K562 (cell line): ENCODE data around the gene APBB2. TPM values are rescaled to one million over a fixed set of nuclear protein-coding genes. Genes with fewer than 3 reads are reported as not detected.

ENCODE experiments used
- ATAC-seq: fragments of 200-7000 bp; cut with Tn5 transposase; 3 replicates; pipeline ENCODE4 v1.9.1; 2020; ENCODE audit warnings: moderate library complexity
- BruUV-seq: library from RNA; stranded (reverse); fragments of 400-500 nt; replicated peaks from 2 replicates; lab custom pipeline; 2021; lab: Mats Ljungman, UMichigan
- CTCF ChIA-PET: fragments of 300-600 bp; formaldehyde crosslinking; extraction: SDS; loops from one replicate; lab custom pipeline; 2021; ENCODE audit warnings: low intra/inter-chr PET ratio; lab: Yijun Ruan, JAX
- POLR2A ChIA-PET: fragments of 300-600, 350-650 bp; sonication (Branson Sonifier 250); formaldehyde crosslinking; extraction: SDS; loops from one replicate; lab custom pipeline; 2021; ENCODE audit warnings: antibody characterized with exemption, inconsistent platforms; lab: Yijun Ruan, JAX
- DNase-seq, 4 experiments: peaks; one replicate each; pipeline versions ENCODE4 v3.0.0 to v3.0.0-alpha.2; 2011 to 2018; ENCODE audit warnings: low spot score in 3 of 4, mixed read lengths in 3 of 4; ENCODE audit errors: extremely low read depth in 1 of 4
- FAIRE-seq: peaks from 2 replicates; lab custom pipeline; 2011; peaks lifted over from hg19 to GRCh38; lab: Jason Lieb, UNC
- H2AFZ ChIP-seq: 2 replicates; pipeline ENCODE4 v1.6.0; 2011; ENCODE audit warnings: low read depth, low read length, control low read depth, inconsistent platforms
- H3K27ac ChIP-seq: fragments of 200-600 bp; 3 replicates; pipeline ENCODE4 v1.8.0; 2011; ENCODE audit warnings: low read depth, mild to moderate bottlenecking, control low read depth, inconsistent platforms, low read length, moderate library complexity, mixed read lengths; ENCODE audit errors: extremely low read depth
- H3K27me3 ChIP-seq, 2 experiments: fragments of 300-600 bp in 1 of 2; 2 replicates in 1 of 2; 3 replicates in 1 of 2; pipeline versions ENCODE4 v1.6.0 to v1.8.0; 2011; ENCODE audit warnings: inconsistent platforms in 2 of 2, low read length in 2 of 2, mild to moderate bottlenecking in 1 of 2, mixed read lengths in 1 of 2, moderate library complexity in 1 of 2; ENCODE audit not compliant: control insufficient read depth in 2 of 2, insufficient read depth in 2 of 2
- H3K36me3 ChIP-seq: fragments of 300-600 bp; 3 replicates; pipeline ENCODE4 v1.8.0; 2011; ENCODE audit warnings: mild to moderate bottlenecking, low read length, inconsistent platforms; ENCODE audit not compliant: control insufficient read depth, insufficient read depth
- H3K4me1 ChIP-seq, 2 experiments: fragments of 200-600 bp in 1 of 2; replicated peaks in 1 of 2; 2 replicates in 1 of 2; 3 replicates in 1 of 2; pipeline versions ENCODE4 v1.5.1 to v1.8.0; 2011; ENCODE audit warnings: inconsistent platforms in 2 of 2, low read length in 2 of 2, mild to moderate bottlenecking in 1 of 2, mixed read lengths in 1 of 2, moderate library complexity in 1 of 2; ENCODE audit not compliant: control insufficient read depth in 2 of 2, insufficient read depth in 2 of 2
- H3K4me2 ChIP-seq: 2 replicates; pipeline ENCODE4 v1.6.1; 2011; ENCODE audit warnings: low read length, control low read depth, inconsistent platforms, mixed read lengths; ENCODE audit not compliant: insufficient read depth
- H3K4me3 ChIP-seq: fragments of 200-600 bp; sonication (generic), shearing (Covaris generic); 2 replicates; pipeline ENCODE4 v1.5.1; 2016; ENCODE audit warnings: control low read depth, inconsistent platforms
- H3K79me2 ChIP-seq: fragments of 200-600 bp; 3 replicates; pipeline ENCODE4 v1.8.0; 2011; ENCODE audit warnings: low read length, inconsistent platforms; ENCODE audit not compliant: control insufficient read depth, insufficient read depth
- H3K9ac ChIP-seq, 2 experiments: 2 replicates each; pipeline versions ENCODE4 v1.6.0 to v1.6.1; 2011; ENCODE audit warnings: low read depth in 2 of 2, low read length in 2 of 2, control low read depth in 1 of 2, inconsistent platforms in 1 of 2, mild to moderate bottlenecking in 1 of 2, mixed read lengths in 1 of 2; ENCODE audit not compliant: insufficient read depth in 1 of 2
- H3K9me1 ChIP-seq: one replicate; pipeline ENCODE4 v1.6.0; 2011; ENCODE audit warnings: inconsistent platforms, mild to moderate bottlenecking, low read length, moderate library complexity; ENCODE audit not compliant: control insufficient read depth, insufficient read depth
- H3K9me3 ChIP-seq: replicated peaks from 2 replicates; pipeline ENCODE4 v1.5.1; 2011; ENCODE audit warnings: low read depth, low read length, inconsistent platforms; ENCODE audit not compliant: control insufficient read depth, insufficient read depth
- H4K20me1 ChIP-seq: replicated peaks from 2 replicates; pipeline ENCODE4 v1.6.1; 2011; ENCODE audit warnings: low read length, inconsistent platforms, mixed read lengths; ENCODE audit not compliant: control insufficient read depth, insufficient read depth
- ATF4 ChIP-seq: fragments of 450-650 bp; formaldehyde crosslinking; IDR thresholded peaks from 2 replicates; pipeline ENCODE4 v1.4.0; 2022; ENCODE audit warnings: mild to moderate bottlenecking, moderate library complexity
- CBX5 ChIP-seq: IDR thresholded peaks from 2 replicates; pipeline ENCODE4 v1.6.1; 2014; ENCODE audit warnings: low read depth, borderline replicate concordance
- CXXC5 ChIP-seq: fragments of 250-450 bp; sonication (Bioruptor Pico); IDR thresholded peaks from 2 replicates; pipeline ENCODE4 v1.8.0; 2022; ENCODE audit warnings: inconsistent platforms, mild to moderate bottlenecking, moderate library complexity
- DMBX1 ChIP-seq: fragments of 250-450 bp; sonication (Bioruptor Pico); IDR thresholded peaks from 2 replicates; pipeline ENCODE4 v1.8.0; 2022; ENCODE audit warnings: inconsistent platforms, mild to moderate bottlenecking, moderate library complexity, borderline replicate concordance
- E2F5 ChIP-seq: sonication (generic); formaldehyde crosslinking; IDR thresholded peaks from 2 replicates; pipeline ENCODE4 v1.8.0; 2022; ENCODE audit warnings: mild to moderate bottlenecking, missing genetic modification reagents
- FIP1L1 ChIP-seq: fragments of 200-400 bp; formaldehyde crosslinking; IDR thresholded peaks from 2 replicates; pipeline ENCODE4 v1.6.1; 2018; ENCODE audit warnings: mild to moderate bottlenecking, low read depth, low read length; ENCODE audit not compliant: poor library complexity, severe bottlenecking
- HNRNPL ChIP-seq: fragments of 200-400 bp; formaldehyde crosslinking; IDR thresholded peaks from 2 replicates; pipeline ENCODE4 v1.6.1; 2017; ENCODE audit warnings: low read depth, mild to moderate bottlenecking, low read length
- KHSRP ChIP-seq: fragments of 450-650 bp; IDR thresholded peaks from 2 replicates; pipeline ENCODE4 v1.6.1; 2017
- KLF1 ChIP-seq: fragments of 450-650 bp; IDR thresholded peaks from 2 replicates; pipeline ENCODE4 v1.6.1; 2016; ENCODE audit warnings: missing genetic modification characterization, missing compliant biosample characterization
- MYNN ChIP-seq, 2 experiments: sonication (generic); formaldehyde crosslinking in 1 of 2; IDR thresholded peaks; 2 replicates each; pipeline versions ENCODE4 v1.5.0 to v1.6.1; 2016 to 2020; ENCODE audit warnings: antibody characterized with exemption in 1 of 2, missing genetic modification reagents in 1 of 2
- NFATC3 ChIP-seq: fragments of 450-650 bp; IDR thresholded peaks from 2 replicates; pipeline ENCODE4 v1.6.1; 2017; ENCODE audit warnings: mild to moderate bottlenecking
- POLR3G ChIP-seq: IDR thresholded peaks from 2 replicates; pipeline ENCODE4 v1.6.1; 2011; ENCODE audit not compliant: insufficient read length, insufficient replicate concordance; ENCODE audit errors: extremely low read depth
- SUPT5H ChIP-seq: fragments of 450-650 bp; IDR thresholded peaks from 2 replicates; pipeline ENCODE4 v1.6.1; 2016
- ZBTB34 ChIP-seq: fragments of 250-450 bp; sonication (Bioruptor Pico); IDR thresholded peaks from 2 replicates; pipeline ENCODE4 v1.8.0; 2021; ENCODE audit warnings: mild to moderate bottlenecking, moderate library complexity
- ZNF311 ChIP-seq: fragments of 250-450 bp; sonication (Bioruptor Pico); IDR thresholded peaks from 2 replicates; pipeline ENCODE4 v1.4.0; 2020; ENCODE audit warnings: mild to moderate bottlenecking, moderate library complexity
- ZNF436 ChIP-seq: fragments of 250-450, 450-650 bp; sonication (Bioruptor Pico); formaldehyde crosslinking; IDR thresholded peaks from 2 replicates; pipeline ENCODE4 v1.7.0; 2020; ENCODE audit warnings: mild to moderate bottlenecking
- WGBS: fragments of 100-300 bp; shearing (Covaris generic); methylation state at CpG from one replicate; pipeline ENCODE4 v1.1.6; 2016; ENCODE audit warnings: low coverage, mixed read lengths; ENCODE audit not compliant: insufficient coverage; ENCODE audit errors: missing lambda C conversion rate; 5-methylcytosine and 5-hydroxymethylcytosine counted together
- in situ Hi-C: fragments of 300-500 bp; cut with MboI; formaldehyde crosslinking; loops from 4 replicates; pipeline ENCODE4 v1.15.0; 2018; ENCODE audit warnings: inconsistent platforms, mixed read lengths
- intact Hi-C: fragments of 100-400 bp; cut with micrococcal nuclease; formaldehyde crosslinking; loops from 2 replicates; pipeline ENCODE4 v1.14.2; 2022
- polyA plus RNA-seq, 8 experiments: library from polyadenylated mRNA; depleted of rRNA in 4 of 8; stranded (reverse) in 5 of 8; unstranded in 3 of 8; fragments of >200 nt; fragmentation: Nextera tagmentation in 2 of 8; fragmentation: Illumina TruSeq in 1 of 8; extraction: Ambion mirVana in 2 of 8; extraction: Trizol in 1 of 8; gene quantifications; 2 replicates each; pipeline versions ENCODE4 v1.2.1 to v1.2.3, GENCODE V29; 2011 to 2014; ENCODE audit warnings: inconsistent platforms in 1 of 8, missing spikeins in 1 of 8
- total RNA-seq, 7 experiments: library from RNA; depleted of rRNA in 6 of 7; stranded (reverse); fragments of >200 nt in 6 of 7; fragmentation: Illumina TruSeq in 2 of 7; extraction: Trizol in 2 of 7; gene quantifications; 2 replicates each; pipeline versions ENCODE4 v1.2.1 to v1.2.3, GENCODE V29; 2011 to 2021; ENCODE audit warnings: low replicate concordance in 1 of 7

APBB2 gene
- total and polyA plus RNA-seq, 9 of the 15 experiments (the other 6 are each of a cell fraction or from before 2014, with no cell fraction given), result 0.08 to 2.1 (median 1.4) TPM

- H2AFZ ChIP-seq, result no peak overlapping the region
- H3K27me3 ChIP-seq, result peaks cover 0 to 6% of the 10 kb centered on the region in 2 experiments; a peak in 3 of 5 replicates
- H3K4me3 ChIP-seq, result no peak overlapping the region
- no peaks in the 10 kb centered on the region for H3K4me1 ChIP-seq
- H3K79me2 ChIP-seq, result no peaks in the 10 kb centered on the region
- no peaks in the 10 kb centered on the region for H3K36me3 ChIP-seq
- BruUV-seq, result no TSS peak
- in situ Hi-C loops, result no loop called here
- DNase-seq, result no peak
- 0% methylated on average over 1 of the region's 1 CpG for WGBS
- POLR2A ChIA-PET, result no interaction called here
- CTCF ChIA-PET, result no interaction called here
- ATAC-seq, result no peak
- H3K9me1 ChIP-seq, result no peaks in the 10 kb centered on the region
- no peak overlapping the region for H3K4me2 ChIP-seq
- no peak for FAIRE-seq
- intact Hi-C loops, result no loop called here
- no peak overlapping the region for H3K9ac ChIP-seq
- TF ChIP-seq E2F5 (CRISPR knock-in tag) (no peak), KHSRP (no peak), MYNN (IDR thresholded peaks at IDR 0.05) (no peak), MYNN (CRISPR knock-in tag; IDR thresholded peaks at IDR 0.05) (no peak), ATF4 (CRISPR knock-in tag) (no peak), DMBX1 (CRISPR knock-in tag) (no peak), ZNF436 (CRISPR knock-in tag) (no peak), ZBTB34 (no peak), ZNF311 (CRISPR knock-in tag) (no peak), CXXC5 (CRISPR knock-in tag) (no peak), NFATC3 (no peak), POLR3G (no peak), HNRNPL (no peak), SUPT5H (no peak), CBX5 (no peak), FIP1L1 (no peak), KLF1 (tag) (no peak)
- H3K9me3 ChIP-seq, result no peaks in the 10 kb centered on the region
- H3K27ac ChIP-seq, result no peak overlapping the region
- H4K20me1 ChIP-seq, result no peaks in the 10 kb centered on the region; the same call in 1 of the 2 replicates
These were observed 56.1 kb downstream of the APBB2 start for GRCh38 chr4:41158274-41158673.
